NCI-H187 (cell line): ENCODE measurements around the gene HTR1E.
"Not testable (repeated sequence)": the region's sequence is repeated elsewhere in the genome, so short reads cannot be mapped to it uniquely, and the experiment has no call there.

Source experiments
- DNase-seq, 2 experiments: peaks; one replicate each; lab custom pipeline; 2025; lab: John Stamatoyannopoulos, UW

HTR1E gene

GRCh38 chr6:86937219-86938079, at the start of gene HTR1E:
HTR1E (plus strand) TSS chr6:86937528; CDS start chr6:87015335, 77,807 bp downstream.
- DNase-seq: no peak

GRCh38 chr6:86888301-86888700, 49.0 kb upstream of the HTR1E start:
- no peak for DNase-seq

- DNase-seq: not testable (repeated sequence)
Observed at GRCh38 chr6:86897265-86897664, 40.1 kb upstream of the HTR1E start.

GRCh38 chr6:86913795-86914194, 23.5 kb upstream of the HTR1E start:
- no peak for DNase-seq

GRCh38 chr6:86916393-86916792, 20.9 kb upstream of the HTR1E start:
- no peak for DNase-seq

GRCh38 chr6:86927138-86927537, 10.2 kb upstream of the HTR1E start:
- not testable (repeated sequence) for DNase-seq

- DNase-seq: not testable (repeated sequence)
Observed at GRCh38 chr6:86927859-86928258, 9.5 kb upstream of the HTR1E start.

- DNase-seq: no peak
Observed at GRCh38 chr6:86934365-86934764, 3.0 kb upstream of the HTR1E start.

- no peak for DNase-seq
Observed at GRCh38 chr6:86936834-86937218, 502 bp upstream of the HTR1E start.

- no peak for DNase-seq
Observed at GRCh38 chr6:86938814-86939213, 1.5 kb downstream of the HTR1E start.

GRCh38 chr6:86941461-86941860, 4.1 kb downstream of the HTR1E start:
- DNase-seq: no peak

GRCh38 chr6:86942769-86943516, 5.6 kb downstream of the HTR1E start:
- no peak for DNase-seq

GRCh38 chr6:86943819-86944407, 6.6 kb downstream of the HTR1E start:
- DNase-seq: no peak

GRCh38 chr6:86949771-86950170, 12.4 kb downstream of the HTR1E start:
- no peak for DNase-seq

- no peak for DNase-seq
Observed at GRCh38 chr6:86952991-86953390, 15.7 kb downstream of the HTR1E start.

- no peak for DNase-seq
Observed at GRCh38 chr6:86959656-86960055, 22.3 kb downstream of the HTR1E start.

GRCh38 chr6:86961455-86962200, 24.3 kb downstream of the HTR1E start:
- no peak for DNase-seq

- no peak for DNase-seq
Observed at GRCh38 chr6:86963352-86963751, 26.0 kb downstream of the HTR1E start.

GRCh38 chr6:86964029-86964579, 26.8 kb downstream of the HTR1E start:
- no peak for DNase-seq

- no peak for DNase-seq
Observed at GRCh38 chr6:86966271-86966670, 28.9 kb downstream of the HTR1E start.

- no peak for DNase-seq
Observed at GRCh38 chr6:86969573-86969972, 32.2 kb downstream of the HTR1E start.

GRCh38 chr6:86973088-86973487, 35.8 kb downstream of the HTR1E start:
- no peak for DNase-seq
